ENCODE data around the gene ARID5B. TPM values are rescaled to one million over a fixed set of nuclear protein-coding genes. Genes with fewer than 3 reads are reported as not detected.
"Not testable (repeated sequence)": the region's sequence is repeated elsewhere in the genome, so short reads cannot be mapped to it uniquely, and the experiment has no call there.

Gene ARID5B
- total RNA-seq, 1 donor from 2014 or later, result 15.8 TPM

- peak; percentile 73 for DNase-seq (ENCODE audit: low read depth)
Measured at GRCh38 chr10:62025901-62026879, 124.7 kb downstream of the ARID5B start.

- no peak for DNase-seq (ENCODE audit: low read depth)
Measured at GRCh38 chr10:62027841-62028501, 126.5 kb downstream of the ARID5B start.

DNA sequence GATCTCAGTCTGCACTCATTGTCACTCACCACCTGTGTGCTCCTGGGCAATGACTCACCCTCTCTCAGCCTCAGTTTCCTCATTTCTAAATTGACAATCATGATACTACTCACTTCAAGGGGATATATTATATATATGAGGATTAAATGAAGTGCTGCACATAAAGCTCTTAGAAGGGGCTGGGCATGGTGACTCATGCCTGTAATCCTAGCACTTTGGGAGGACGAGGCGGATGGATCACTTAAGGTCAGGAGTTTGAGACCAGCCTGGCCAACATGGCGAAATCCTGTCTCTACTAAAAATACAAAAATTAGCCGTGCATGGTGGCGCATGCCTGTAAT, 127.0 kb downstream of the ARID5B start:
- DNase-seq (ENCODE audit: low read depth), result not testable (repeated sequence)

- no peak for DNase-seq (ENCODE audit: low read depth)
Measured at GRCh38 chr10:62029401-62029800, 127.9 kb downstream of the ARID5B start.

GRCh38 chr10:62031507-62031906, 130.0 kb downstream of the ARID5B start:
- no peak for DNase-seq (ENCODE audit: low read depth)

GRCh38 chr10:62033125-62033524, 131.6 kb downstream of the ARID5B start:
- DNase-seq (ENCODE audit: low read depth), result no peak

GRCh38 chr10:62034096-62034640, 132.7 kb downstream of the ARID5B start:
- DNase-seq (ENCODE audit: low read depth), result no peak

- DNase-seq (ENCODE audit: low read depth), result no peak
Measured at GRCh38 chr10:62036186-62037081, 134.9 kb downstream of the ARID5B start.

DNA sequence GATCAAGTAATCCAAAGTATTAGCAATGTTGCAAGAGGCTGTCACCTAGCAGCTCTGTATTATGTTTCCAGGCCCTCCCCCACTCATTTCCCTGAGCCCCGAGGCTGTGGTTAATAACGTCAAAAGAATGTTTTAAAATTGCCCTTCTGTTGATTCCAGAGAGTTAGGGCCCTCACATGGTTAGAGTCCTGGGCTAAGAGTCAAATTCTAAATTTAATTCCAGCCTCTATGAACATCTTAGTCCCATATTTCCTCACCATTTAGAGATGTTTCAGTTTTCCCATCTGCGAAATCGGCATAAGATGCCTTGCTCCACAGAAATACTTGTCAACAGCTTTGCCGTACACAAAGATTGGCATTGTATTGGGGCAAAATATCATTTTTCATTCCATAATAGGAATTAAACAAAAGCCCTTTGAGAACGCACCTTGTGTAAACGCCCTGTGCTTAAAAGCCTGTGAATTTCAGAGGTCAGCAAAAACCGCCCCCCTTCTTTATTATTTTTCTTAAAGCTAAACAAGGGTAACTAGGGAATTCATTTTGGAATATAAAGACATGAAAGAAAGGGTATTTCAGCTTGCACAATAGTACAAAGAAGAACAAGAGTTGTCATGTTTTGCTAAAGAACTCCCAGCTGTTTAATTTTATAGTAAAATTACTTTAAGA, 135.8 kb downstream of the ARID5B start:
- peak; percentile 63 for DNase-seq (ENCODE audit: low read depth)

GRCh38 chr10:62037890-62038608, 136.6 kb downstream of the ARID5B start:
- DNase-seq (ENCODE audit: low read depth), result no peak

DNA sequence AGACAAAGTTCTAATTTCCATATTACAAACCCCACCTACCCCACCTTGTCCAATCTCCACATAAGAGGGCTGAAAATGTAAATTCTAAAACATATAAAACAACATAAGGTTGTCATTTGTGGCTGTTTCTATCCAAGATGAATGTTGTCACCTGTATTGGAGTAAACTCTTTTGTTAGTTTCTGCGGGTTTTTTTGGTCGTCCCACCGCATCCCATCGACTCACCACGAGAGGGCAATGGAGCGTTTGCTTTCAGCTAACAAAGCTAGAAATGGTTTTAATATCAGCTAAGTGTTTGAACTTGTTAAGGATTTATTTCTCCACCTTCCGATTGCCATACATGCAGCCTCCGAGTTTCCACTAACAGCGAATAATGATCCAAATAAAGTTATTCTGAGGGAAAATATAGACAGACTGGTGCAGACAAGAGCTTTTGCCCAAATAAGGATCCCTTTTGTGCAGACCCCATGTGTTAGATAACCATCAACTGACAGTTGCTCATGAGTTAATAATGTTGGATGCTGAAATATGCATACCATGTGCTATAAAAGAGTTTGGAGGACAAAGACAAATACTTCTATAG, 137.2 kb downstream of the ARID5B start:
- DNase-seq (ENCODE audit: low read depth), result peak; percentile 83

- no peak for DNase-seq (ENCODE audit: low read depth)
Measured at GRCh38 chr10:62039954-62040353, 138.5 kb downstream of the ARID5B start.

DNA sequence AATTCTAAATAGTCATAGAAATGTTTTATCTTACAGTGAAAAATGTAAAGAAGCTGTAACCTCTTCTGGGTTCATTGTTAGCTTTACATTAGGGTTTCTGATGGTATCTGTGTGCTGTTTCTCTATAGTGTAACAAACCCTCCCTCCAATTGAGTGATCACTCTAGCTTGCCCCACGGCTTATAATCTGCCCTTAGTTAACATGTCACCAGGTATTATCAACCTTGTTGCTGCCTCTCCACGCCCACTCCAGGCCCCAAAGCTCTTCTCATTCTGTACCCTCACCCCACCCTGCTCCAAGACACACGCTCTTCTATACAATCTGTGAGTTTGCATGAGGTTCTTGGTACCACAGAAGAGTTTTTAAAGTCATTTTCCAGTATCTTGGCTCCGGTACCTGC, 139.4 kb downstream of the ARID5B start:
- no peak for DNase-seq (ENCODE audit: low read depth)

- DNase-seq (ENCODE audit: low read depth), result no peak
Measured at GRCh38 chr10:62043421-62044021, 142.0 kb downstream of the ARID5B start.

- DNase-seq (ENCODE audit: low read depth), result no peak
Measured at GRCh38 chr10:62044566-62044965, 143.1 kb downstream of the ARID5B start.

GRCh38 chr10:62045765-62046521, 144.4 kb downstream of the ARID5B start:
- DNase-seq (ENCODE audit: low read depth), result peak; percentile 77

- DNase-seq (ENCODE audit: low read depth), result peak; percentile 71
Measured at GRCh38 chr10:62046522-62047227, 145.2 kb downstream of the ARID5B start.
